ENCODE data around the gene NOS1. TPM values are rescaled to one million over a fixed set of nuclear protein-coding genes. Genes with fewer than 3 reads are reported as not detected.

Gene NOS1
- total and polyA plus RNA-seq, 2 of the 8 experiments (the other 6 are each of a cell fraction or from before 2014, with no cell fraction given), result 1.5 to 2.0 TPM

DNA sequence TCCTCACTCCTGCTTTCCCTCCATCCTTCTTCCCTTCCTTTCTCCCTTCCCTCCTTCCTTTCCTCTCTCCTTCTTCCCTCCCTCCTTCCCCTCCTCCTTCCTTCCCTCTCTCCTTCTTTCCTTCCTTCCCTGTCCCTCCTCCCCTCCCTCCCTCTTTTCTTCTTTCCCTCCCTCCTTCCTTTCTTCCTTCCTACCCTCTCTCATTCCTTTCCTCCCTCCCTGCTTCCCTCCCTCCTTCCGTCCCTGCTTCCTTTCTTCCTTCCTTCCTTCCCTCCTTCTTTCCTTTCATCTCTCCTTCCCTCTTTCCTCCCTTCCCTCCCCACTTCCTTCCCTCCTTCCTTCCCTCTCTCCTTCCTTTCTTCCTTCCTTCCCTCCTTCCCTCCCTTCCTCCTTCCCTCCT lies 39.0 kb downstream of the NOS1 start (continued):
- TF ChIP-seq, protein P1, sequence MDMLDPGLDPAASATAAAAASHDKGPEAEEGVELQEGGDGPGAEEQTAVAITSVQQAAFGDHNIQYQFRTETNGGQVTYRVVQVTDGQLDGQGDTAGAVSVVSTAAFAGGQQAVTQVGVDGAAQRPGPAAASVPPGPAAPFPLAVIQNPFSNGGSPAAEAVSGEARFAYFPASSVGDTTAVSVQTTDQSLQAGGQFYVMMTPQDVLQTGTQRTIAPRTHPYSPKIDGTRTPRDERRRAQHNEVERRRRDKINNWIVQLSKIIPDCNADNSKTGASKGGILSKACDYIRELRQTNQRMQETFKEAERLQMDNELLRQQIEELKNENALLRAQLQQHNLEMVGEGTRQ (IDR thresholded peaks at IDR 0.05; ENCODE audit: low read length), result no peak
- TF ChIP-seq CHD2 (IDR thresholded peaks at IDR 0.05; ENCODE audit: low read length) (no peak), EZH2 (IDR thresholded peaks at IDR 0.05; ENCODE audit: low read depth, low read length, severe bottlenecking) (no peak), RFX5 (IDR thresholded peaks at IDR 0.05; ENCODE audit: borderline replicate concordance, low read depth, low read length) (no peak), HDAC2 (IDR thresholded peaks at IDR 0.05; ENCODE audit: borderline replicate concordance in 1 of 2, low read depth in 2 of 2, low read length in 2 of 2) (no peak), JUND (IDR thresholded peaks at IDR 0.05; ENCODE audit: low read length) (no peak)

Measured in H1 (cell line).